Measurements from ENCODE around the gene KRT4. TPM values are rescaled to one million over a fixed set of nuclear protein-coding genes. Genes with fewer than 3 reads are reported as not detected.

Gene KRT4
- total and polyA plus RNA-seq, 2 experiments from 2014 or later: not detected

DNA sequence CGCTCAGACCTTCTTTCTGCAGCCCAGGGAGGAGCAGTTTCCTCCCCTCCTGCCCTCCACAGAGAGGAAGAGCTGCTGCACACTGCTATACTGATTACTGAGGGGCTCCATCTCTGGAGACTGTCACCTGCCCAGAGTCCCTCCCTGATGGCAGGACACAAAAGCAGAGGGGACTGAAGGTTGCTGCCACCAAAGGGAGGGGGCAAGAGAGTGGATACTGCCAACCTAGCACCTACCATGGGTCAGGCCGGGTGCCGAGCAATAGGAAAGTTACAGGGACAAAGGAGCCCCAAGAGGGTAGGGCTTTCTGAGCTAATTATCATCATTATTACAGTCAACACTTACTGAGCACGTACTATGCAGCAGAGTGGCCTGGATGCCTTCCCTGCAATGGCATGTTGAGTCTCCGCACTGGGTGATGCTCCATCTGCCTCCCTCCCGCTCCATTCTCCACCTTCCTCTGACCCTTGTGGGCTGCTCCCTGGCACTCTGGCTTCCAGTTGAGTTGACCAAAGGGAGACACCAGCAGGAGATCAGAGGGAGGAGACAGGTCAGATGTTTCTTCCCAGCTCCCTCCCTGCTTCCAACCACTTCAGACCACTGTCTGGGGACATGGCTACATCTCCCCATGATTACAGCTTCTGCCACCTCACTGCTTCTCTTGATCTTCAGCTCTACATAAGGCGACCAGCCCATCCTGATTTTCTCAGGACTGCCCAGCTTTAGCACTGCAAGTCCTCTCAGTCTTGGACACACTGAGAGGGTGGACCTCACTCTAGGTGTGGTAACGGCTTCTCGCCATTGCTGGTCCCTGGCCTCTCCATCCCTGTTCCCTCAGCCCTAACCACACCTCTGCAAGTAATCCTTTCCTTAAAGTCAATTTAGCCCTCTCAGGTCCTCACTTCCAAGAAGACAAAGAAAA is 22.8 kb upstream of the KRT4 start:
- Histone ChIP-seq H3K4me1 (ENCODE audit: insufficient read depth) (no peaks in the 10 kb centered on the region), H3K79me2 (replicated peaks; ENCODE audit: insufficient read depth) (no peaks in the 10 kb centered on the region), H3K27me3 (ENCODE audit: insufficient read depth) (no peaks in the 10 kb centered on the region), H4K20me1 (replicated peaks; ENCODE audit: insufficient read depth) (no peaks in the 10 kb centered on the region), H3F3A (replicated peaks; ENCODE audit: low read depth) (no peaks in the 10 kb centered on the region), H3K4me2 (no peak overlapping the region), H3K36me3 (ENCODE audit: insufficient read depth) (no peaks in the 10 kb centered on the region), H3K27ac (ENCODE audit: low read depth) (no peak overlapping the region), H2AFZ (no peak overlapping the region), H3K9me2 (ENCODE audit: insufficient read depth) (no peaks in the 10 kb centered on the region), H3K4me3 (no peak overlapping the region)
- H3K27me3 Mint-ChIP-seq (ENCODE audit: insufficient read depth, low read depth, poor library complexity): peaks cover 11% of the 10 kb centered on the region
- no peak overlapping the region for H3K27ac Mint-ChIP-seq
- DNase-seq (ENCODE audit: low spot score) (no peak), ATAC-seq (no peak)
- no peaks in the 10 kb centered on the region for H3K4me1 Mint-ChIP-seq
- H3K4me3 Mint-ChIP-seq: no peak overlapping the region
- no peak for TF ChIP-seq JUNB (IDR thresholded peaks at IDR 0.05; ENCODE audit: unreplicated experiment)
- TF ChIP-seq EZH2 (IDR thresholded peaks at IDR 0.05; ENCODE audit: low read depth, unreplicated experiment): no peak
- TF ChIP-seq, protein P1, sequence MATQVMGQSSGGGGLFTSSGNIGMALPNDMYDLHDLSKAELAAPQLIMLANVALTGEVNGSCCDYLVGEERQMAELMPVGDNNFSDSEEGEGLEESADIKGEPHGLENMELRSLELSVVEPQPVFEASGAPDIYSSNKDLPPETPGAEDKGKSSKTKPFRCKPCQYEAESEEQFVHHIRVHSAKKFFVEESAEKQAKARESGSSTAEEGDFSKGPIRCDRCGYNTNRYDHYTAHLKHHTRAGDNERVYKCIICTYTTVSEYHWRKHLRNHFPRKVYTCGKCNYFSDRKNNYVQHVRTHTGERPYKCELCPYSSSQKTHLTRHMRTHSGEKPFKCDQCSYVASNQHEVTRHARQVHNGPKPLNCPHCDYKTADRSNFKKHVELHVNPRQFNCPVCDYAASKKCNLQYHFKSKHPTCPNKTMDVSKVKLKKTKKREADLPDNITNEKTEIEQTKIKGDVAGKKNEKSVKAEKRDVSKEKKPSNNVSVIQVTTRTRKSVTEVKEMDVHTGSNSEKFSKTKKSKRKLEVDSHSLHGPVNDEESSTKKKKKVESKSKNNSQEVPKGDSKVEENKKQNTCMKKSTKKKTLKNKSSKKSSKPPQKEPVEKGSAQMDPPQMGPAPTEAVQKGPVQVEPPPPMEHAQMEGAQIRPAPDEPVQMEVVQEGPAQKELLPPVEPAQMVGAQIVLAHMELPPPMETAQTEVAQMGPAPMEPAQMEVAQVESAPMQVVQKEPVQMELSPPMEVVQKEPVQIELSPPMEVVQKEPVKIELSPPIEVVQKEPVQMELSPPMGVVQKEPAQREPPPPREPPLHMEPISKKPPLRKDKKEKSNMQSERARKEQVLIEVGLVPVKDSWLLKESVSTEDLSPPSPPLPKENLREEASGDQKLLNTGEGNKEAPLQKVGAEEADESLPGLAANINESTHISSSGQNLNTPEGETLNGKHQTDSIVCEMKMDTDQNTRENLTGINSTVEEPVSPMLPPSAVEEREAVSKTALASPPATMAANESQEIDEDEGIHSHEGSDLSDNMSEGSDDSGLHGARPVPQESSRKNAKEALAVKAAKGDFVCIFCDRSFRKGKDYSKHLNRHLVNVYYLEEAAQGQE (IDR thresholded peaks at IDR 0.05; ENCODE audit: unreplicated experiment): no peak
- TF ChIP-seq, protein P2, sequence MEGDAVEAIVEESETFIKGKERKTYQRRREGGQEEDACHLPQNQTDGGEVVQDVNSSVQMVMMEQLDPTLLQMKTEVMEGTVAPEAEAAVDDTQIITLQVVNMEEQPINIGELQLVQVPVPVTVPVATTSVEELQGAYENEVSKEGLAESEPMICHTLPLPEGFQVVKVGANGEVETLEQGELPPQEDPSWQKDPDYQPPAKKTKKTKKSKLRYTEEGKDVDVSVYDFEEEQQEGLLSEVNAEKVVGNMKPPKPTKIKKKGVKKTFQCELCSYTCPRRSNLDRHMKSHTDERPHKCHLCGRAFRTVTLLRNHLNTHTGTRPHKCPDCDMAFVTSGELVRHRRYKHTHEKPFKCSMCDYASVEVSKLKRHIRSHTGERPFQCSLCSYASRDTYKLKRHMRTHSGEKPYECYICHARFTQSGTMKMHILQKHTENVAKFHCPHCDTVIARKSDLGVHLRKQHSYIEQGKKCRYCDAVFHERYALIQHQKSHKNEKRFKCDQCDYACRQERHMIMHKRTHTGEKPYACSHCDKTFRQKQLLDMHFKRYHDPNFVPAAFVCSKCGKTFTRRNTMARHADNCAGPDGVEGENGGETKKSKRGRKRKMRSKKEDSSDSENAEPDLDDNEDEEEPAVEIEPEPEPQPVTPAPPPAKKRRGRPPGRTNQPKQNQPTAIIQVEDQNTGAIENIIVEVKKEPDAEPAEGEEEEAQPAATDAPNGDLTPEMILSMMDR (conservative IDR thresholded peaks at IDR 0.05; ENCODE audit: low read depth in 2 of 2): no peak
- TF ChIP-seq ZNF114 (CRISPR knock-in tag; IDR thresholded peaks at IDR 0.05): no peak
- TF ChIP-seq, protein P3, sequence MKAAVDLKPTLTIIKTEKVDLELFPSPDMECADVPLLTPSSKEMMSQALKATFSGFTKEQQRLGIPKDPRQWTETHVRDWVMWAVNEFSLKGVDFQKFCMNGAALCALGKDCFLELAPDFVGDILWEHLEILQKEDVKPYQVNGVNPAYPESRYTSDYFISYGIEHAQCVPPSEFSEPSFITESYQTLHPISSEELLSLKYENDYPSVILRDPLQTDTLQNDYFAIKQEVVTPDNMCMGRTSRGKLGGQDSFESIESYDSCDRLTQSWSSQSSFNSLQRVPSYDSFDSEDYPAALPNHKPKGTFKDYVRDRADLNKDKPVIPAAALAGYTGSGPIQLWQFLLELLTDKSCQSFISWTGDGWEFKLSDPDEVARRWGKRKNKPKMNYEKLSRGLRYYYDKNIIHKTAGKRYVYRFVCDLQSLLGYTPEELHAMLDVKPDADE (IDR thresholded peaks at IDR 0.05): no peak
- no peaks in the 10 kb centered on the region for H3K36me3 Mint-ChIP-seq (ENCODE audit: low read depth)
- no peaks in the 10 kb centered on the region for H3K9me3 Mint-ChIP-seq

DNA sequence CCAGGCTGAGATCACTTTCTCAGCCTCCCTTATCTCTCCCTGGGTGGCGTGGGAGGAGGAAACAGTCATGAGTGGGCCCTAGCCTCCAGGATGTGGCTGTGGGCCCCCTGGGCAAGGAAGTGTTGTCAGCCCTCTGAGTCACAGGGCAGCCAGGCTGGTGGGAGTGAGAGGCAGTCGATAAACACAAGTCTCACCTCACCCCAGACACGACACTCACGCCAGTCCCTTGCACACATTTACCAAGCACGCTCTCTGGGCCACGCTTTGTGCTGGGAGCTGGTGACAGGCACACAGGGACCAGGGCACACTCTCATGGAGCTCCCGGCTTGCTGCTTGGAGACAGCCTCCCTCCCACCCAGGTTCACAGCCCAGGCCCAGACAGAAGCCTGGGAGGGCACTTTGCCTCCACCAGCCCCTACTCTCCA is 22.1 kb upstream of the KRT4 start:
- no peak overlapping the region for H2AFZ ChIP-seq
- H3K36me3 ChIP-seq (ENCODE audit: insufficient read depth): no peaks in the 10 kb centered on the region
- H3K4me3 ChIP-seq: no peak overlapping the region
- TF ChIP-seq ZNF114 (CRISPR knock-in tag; IDR thresholded peaks at IDR 0.05) (no peak), STAT1 (IDR thresholded peaks at IDR 0.05; ENCODE audit: unreplicated experiment) (no peak), EZH2phosphoT487 (IDR thresholded peaks at IDR 0.05; ENCODE audit: unreplicated experiment) (no peak)
- TF ChIP-seq, protein P3 (IDR thresholded peaks at IDR 0.05): no peak
- TF ChIP-seq, protein P1 (IDR thresholded peaks at IDR 0.05; ENCODE audit: unreplicated experiment): no peak
- H3K79me2 ChIP-seq (replicated peaks; ENCODE audit: insufficient read depth): no peaks in the 10 kb centered on the region
- no peaks in the 10 kb centered on the region for H3K4me1 Mint-ChIP-seq
- ATAC-seq (no peak), DNase-seq (ENCODE audit: low spot score) (no peak)
- H3F3A ChIP-seq (replicated peaks; ENCODE audit: low read depth): no peaks in the 10 kb centered on the region
- H3K4me2 ChIP-seq: no peak overlapping the region
- H4K20me1 ChIP-seq (replicated peaks; ENCODE audit: insufficient read depth): no peaks in the 10 kb centered on the region
- no peaks in the 10 kb centered on the region for H3K36me3 Mint-ChIP-seq (ENCODE audit: low read depth)
- no peaks in the 10 kb centered on the region for H3K27me3 ChIP-seq (ENCODE audit: insufficient read depth)
- H3K9me2 ChIP-seq (ENCODE audit: insufficient read depth): no peaks in the 10 kb centered on the region
- H3K27ac ChIP-seq (ENCODE audit: low read depth): no peak overlapping the region
- H3K4me1 ChIP-seq (ENCODE audit: insufficient read depth): no peaks in the 10 kb centered on the region
- no peak overlapping the region for H3K27ac Mint-ChIP-seq
- peaks cover 11% of the 10 kb centered on the region for H3K27me3 Mint-ChIP-seq (ENCODE audit: insufficient read depth, low read depth, poor library complexity)
- no peak overlapping the region for H3K4me3 Mint-ChIP-seq
- no peaks in the 10 kb centered on the region for H3K9me3 Mint-ChIP-seq
